Stimulated activated CD8-positive, alpha-beta memory T cell treated with anti-CD3 and anti-CD28 coated beads, Interleukin-4, amount 100 ng/mL, for 48 hours (primary cell): Measurements from ENCODE around the gene DSCAM.

Source experiments
- DNase-seq: peaks from one replicate; pipeline ENCODE4 v3.0.0-alpha.2; 2020

Gene DSCAM

GRCh38 chr21:40014394-40014793, 832.6 kb downstream of the DSCAM start:
- DNase-seq: no peak

GRCh38 chr21:40013001-40013735, 833.8 kb downstream of the DSCAM start:
- DNase-seq: no peak

GRCh38 chr21:40011371-40011770, 835.6 kb downstream of the DSCAM start:
- no peak for DNase-seq

GRCh38 chr21:40002978-40003377, 844.0 kb downstream of the DSCAM start:
- no peak for DNase-seq

GRCh38 chr21:39984286-39984991, 862.5 kb downstream of the DSCAM start:
- DNase-seq: no peak

GRCh38 chr21:39980241-39980820, 866.6 kb downstream of the DSCAM start:
- no peak for DNase-seq

GRCh38 chr21:39979321-39979720, 867.6 kb downstream of the DSCAM start:
- DNase-seq: no peak

GRCh38 chr21:39976800-39977199, 870.2 kb downstream of the DSCAM start:
- DNase-seq: no peak

- no peak for DNase-seq
Measured at GRCh38 chr21:39972976-39973770, 873.8 kb downstream of the DSCAM start.

GRCh38 chr21:39972471-39972870, 874.5 kb downstream of the DSCAM start:
- no peak for DNase-seq

GRCh38 chr21:39971956-39972355, 875.0 kb downstream of the DSCAM start:
- no peak for DNase-seq

GRCh38 chr21:39969691-39970364, 877.1 kb downstream of the DSCAM start:
- DNase-seq: no peak

GRCh38 chr21:39968010-39968409, 878.9 kb downstream of the DSCAM start:
- DNase-seq: no peak

- no peak for DNase-seq
Measured at GRCh38 chr21:39966786-39967185, 880.2 kb downstream of the DSCAM start.

GRCh38 chr21:39965026-39965425, 881.9 kb downstream of the DSCAM start:
- DNase-seq: no peak

- DNase-seq: no peak
Measured at GRCh38 chr21:39961251-39961650, 885.7 kb downstream of the DSCAM start.
